DND-41 (cell line): ENCODE results near the gene TEDC1.

Experiments
- ATAC-seq: fragments of 200-7000 bp; cut with Tn5 transposase; 3 replicates; pipeline ENCODE4 v1.9.1; 2021; ENCODE audit warnings: low read depth; ENCODE audit not compliant: insufficient read depth
- DNase-seq: peaks from one replicate; pipeline ENCODE4 v3.0.0-alpha.2; 2020
- H2AFZ ChIP-seq: 2 replicates; pipeline ENCODE4 v1.6.0; 2012; ENCODE audit warnings: low read depth, low read length
- H3K27ac ChIP-seq: 2 replicates; pipeline ENCODE4 v1.5.1; 2012; ENCODE audit warnings: low read length, inconsistent platforms
- H3K27me3 ChIP-seq: fragments of 200-600 bp; sonication (generic); 2 replicates; pipeline ENCODE4 v1.6.0; 2012; ENCODE audit warnings: low read length, mild to moderate bottlenecking, inconsistent platforms; ENCODE audit not compliant: insufficient read depth, poor library complexity
- H3K36me3 ChIP-seq: 2 replicates; pipeline ENCODE4 v1.5.1; 2012; ENCODE audit warnings: low read length, inconsistent platforms; ENCODE audit not compliant: insufficient read depth
- H3K4me1 ChIP-seq: 2 replicates; pipeline ENCODE4 v1.5.1; 2012; ENCODE audit warnings: mild to moderate bottlenecking, low read length; ENCODE audit not compliant: insufficient read depth
- H3K4me2 ChIP-seq: 2 replicates; pipeline ENCODE4 v1.6.0; 2012; ENCODE audit warnings: mild to moderate bottlenecking, moderate library complexity, low read length, inconsistent platforms; ENCODE audit not compliant: insufficient read depth
- H3K4me3 ChIP-seq, 2 experiments: fragments of 200-600 bp in 1 of 2; shearing (Covaris generic) in 1 of 2; 2 replicates each; pipeline ENCODE4 v1.5.1; 2012 to 2016; ENCODE audit warnings: inconsistent platforms in 2 of 2, low read length in 2 of 2, mild to moderate bottlenecking in 2 of 2, low read depth in 1 of 2, moderate library complexity in 1 of 2
- H3K79me2 ChIP-seq: 2 replicates; pipeline ENCODE4 v1.6.0; 2012; ENCODE audit warnings: low read length, inconsistent platforms; ENCODE audit not compliant: insufficient read depth
- H3K9ac ChIP-seq: 2 replicates; pipeline ENCODE4 v1.6.0; 2012; ENCODE audit warnings: low read depth, mild to moderate bottlenecking, inconsistent platforms, low read length, moderate library complexity
- H3K9me3 ChIP-seq: 2 replicates; pipeline ENCODE4 v1.5.1; 2012; ENCODE audit warnings: low read length, moderate library complexity, mild to moderate bottlenecking, inconsistent platforms; ENCODE audit not compliant: insufficient read depth, severe bottlenecking
- H4K20me1 ChIP-seq: 2 replicates; pipeline ENCODE4 v1.6.0; 2012; ENCODE audit warnings: low read length; ENCODE audit not compliant: insufficient read depth
- EZH2 ChIP-seq: IDR thresholded peaks from 3 replicates; pipeline ENCODE4 v1.6.1; 2012; ENCODE audit warnings: borderline replicate concordance, low read depth, mild to moderate bottlenecking, moderate library complexity, low read length, inconsistent platforms; ENCODE audit not compliant: severe bottlenecking
- TF ChIP-seq, protein P1 (sequence below): IDR thresholded peaks from 2 replicates; pipeline ENCODE4 v1.5.1; 2012; ENCODE audit warnings: borderline replicate concordance, low read length, moderate library complexity, mild to moderate bottlenecking; ENCODE audit not compliant: poor library complexity, severe bottlenecking; ENCODE audit errors: extremely low read depth

The TEDC1 gene

DNA sequence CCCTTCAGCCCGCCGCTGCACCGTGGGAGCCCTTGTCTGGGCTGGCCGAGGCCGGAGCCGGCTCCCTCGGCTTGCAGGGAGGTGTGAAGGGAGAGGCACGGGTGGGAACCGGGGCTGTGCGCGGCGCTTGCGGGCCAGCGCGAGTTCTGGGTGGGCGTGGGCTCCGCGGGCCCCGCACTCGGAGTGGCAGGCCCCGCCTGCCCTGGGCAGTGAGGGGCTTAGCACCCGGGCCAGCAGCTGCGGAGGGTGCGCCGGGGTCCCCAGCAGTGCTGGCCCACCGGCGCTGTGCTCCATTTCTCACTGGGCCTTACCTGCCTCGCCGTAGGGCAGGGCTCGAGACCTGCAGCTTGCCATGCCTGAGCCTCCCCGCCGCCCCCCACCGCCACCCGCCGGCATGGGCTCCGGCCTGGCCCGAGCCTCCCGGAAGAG, 56.7 kb downstream of the TEDC1 start:
- Histone ChIP-seq H2AFZ (no peak overlapping the region), H3K27me3 (no peaks in the 10 kb centered on the region), H3K27ac (no peak overlapping the region)

More for the DNA sequence above, 56.7 kb downstream of the TEDC1 start:
- Histone ChIP-seq H4K20me1 (no peaks in the 10 kb centered on the region), H3K9me3 (peaks cover 5% of the 10 kb centered on the region), H3K36me3 (no peaks in the 10 kb centered on the region), H3K9ac (no peak overlapping the region), H3K79me2 (no peaks in the 10 kb centered on the region), H3K4me3 (no peak overlapping the region), H3K4me2 (no peak overlapping the region), H3K4me1 (no peaks in the 10 kb centered on the region)
- DNase-seq (no peak), ATAC-seq (no peak)
- TF ChIP-seq EZH2: no peak
- TF ChIP-seq, protein P1, sequence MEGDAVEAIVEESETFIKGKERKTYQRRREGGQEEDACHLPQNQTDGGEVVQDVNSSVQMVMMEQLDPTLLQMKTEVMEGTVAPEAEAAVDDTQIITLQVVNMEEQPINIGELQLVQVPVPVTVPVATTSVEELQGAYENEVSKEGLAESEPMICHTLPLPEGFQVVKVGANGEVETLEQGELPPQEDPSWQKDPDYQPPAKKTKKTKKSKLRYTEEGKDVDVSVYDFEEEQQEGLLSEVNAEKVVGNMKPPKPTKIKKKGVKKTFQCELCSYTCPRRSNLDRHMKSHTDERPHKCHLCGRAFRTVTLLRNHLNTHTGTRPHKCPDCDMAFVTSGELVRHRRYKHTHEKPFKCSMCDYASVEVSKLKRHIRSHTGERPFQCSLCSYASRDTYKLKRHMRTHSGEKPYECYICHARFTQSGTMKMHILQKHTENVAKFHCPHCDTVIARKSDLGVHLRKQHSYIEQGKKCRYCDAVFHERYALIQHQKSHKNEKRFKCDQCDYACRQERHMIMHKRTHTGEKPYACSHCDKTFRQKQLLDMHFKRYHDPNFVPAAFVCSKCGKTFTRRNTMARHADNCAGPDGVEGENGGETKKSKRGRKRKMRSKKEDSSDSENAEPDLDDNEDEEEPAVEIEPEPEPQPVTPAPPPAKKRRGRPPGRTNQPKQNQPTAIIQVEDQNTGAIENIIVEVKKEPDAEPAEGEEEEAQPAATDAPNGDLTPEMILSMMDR: no peak
